GM12864 (cell line): Measurements from ENCODE around the gene CYTH1.
"Not testable (repeated sequence)": the region's sequence is repeated elsewhere in the genome, so short reads cannot be mapped to it uniquely, and the experiment has no call there.

Experiments used
- DNase-seq: peaks from one replicate; pipeline ENCODE4 v3.0.0-alpha.2; 2011; ENCODE audit warnings: low read depth
- H3K4me3 ChIP-seq: 2 replicates; pipeline ENCODE4 v1.5.1; 2011; ENCODE audit warnings: mild to moderate bottlenecking, low read depth, low read length, control low read depth
- TF ChIP-seq, protein P1 (sequence below): IDR thresholded peaks from 2 replicates; pipeline ENCODE4 v1.5.1; 2011; ENCODE audit warnings: low read depth, mild to moderate bottlenecking, moderate library complexity, low read length, control low read depth, inconsistent platforms; ENCODE audit errors: missing control alignments

CYTH1 gene

GRCh38 chr17:78674595-78675315 is 107.3 kb downstream of the CYTH1 start:
- no peak overlapping the region for H3K4me3 ChIP-seq
- TF ChIP-seq, protein P1, sequence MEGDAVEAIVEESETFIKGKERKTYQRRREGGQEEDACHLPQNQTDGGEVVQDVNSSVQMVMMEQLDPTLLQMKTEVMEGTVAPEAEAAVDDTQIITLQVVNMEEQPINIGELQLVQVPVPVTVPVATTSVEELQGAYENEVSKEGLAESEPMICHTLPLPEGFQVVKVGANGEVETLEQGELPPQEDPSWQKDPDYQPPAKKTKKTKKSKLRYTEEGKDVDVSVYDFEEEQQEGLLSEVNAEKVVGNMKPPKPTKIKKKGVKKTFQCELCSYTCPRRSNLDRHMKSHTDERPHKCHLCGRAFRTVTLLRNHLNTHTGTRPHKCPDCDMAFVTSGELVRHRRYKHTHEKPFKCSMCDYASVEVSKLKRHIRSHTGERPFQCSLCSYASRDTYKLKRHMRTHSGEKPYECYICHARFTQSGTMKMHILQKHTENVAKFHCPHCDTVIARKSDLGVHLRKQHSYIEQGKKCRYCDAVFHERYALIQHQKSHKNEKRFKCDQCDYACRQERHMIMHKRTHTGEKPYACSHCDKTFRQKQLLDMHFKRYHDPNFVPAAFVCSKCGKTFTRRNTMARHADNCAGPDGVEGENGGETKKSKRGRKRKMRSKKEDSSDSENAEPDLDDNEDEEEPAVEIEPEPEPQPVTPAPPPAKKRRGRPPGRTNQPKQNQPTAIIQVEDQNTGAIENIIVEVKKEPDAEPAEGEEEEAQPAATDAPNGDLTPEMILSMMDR = peak; percentile 4
- DNase-seq = no peak

DNA sequence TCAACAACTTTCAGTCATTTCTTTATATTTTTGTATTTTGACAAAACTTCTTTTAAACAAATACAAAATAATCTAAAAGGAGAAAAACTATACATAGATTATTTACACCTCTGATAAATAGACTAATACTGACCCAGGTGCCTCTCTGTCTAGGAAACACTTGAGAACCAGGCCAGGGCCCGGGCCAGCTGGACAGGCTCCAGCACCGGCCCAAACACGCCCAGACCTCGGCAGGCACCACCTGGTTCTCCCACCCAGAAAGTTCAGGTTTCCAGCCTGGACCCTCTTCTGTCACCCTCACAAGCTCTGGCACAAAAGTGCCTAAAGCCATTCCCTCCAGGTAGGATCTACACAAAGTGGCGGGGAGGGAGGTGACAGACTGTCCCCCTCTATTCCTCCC is 107.9 kb downstream of the CYTH1 start:
- no peak overlapping the region for H3K4me3 ChIP-seq
- TF ChIP-seq, protein P1 = no peak
- DNase-seq = no peak

- DNase-seq = no peak
- TF ChIP-seq, protein P1 = no peak
- H3K4me3 ChIP-seq = no peak overlapping the region
Measured at GRCh38 chr17:78673395-78673794, 108.7 kb downstream of the CYTH1 start.

DNA sequence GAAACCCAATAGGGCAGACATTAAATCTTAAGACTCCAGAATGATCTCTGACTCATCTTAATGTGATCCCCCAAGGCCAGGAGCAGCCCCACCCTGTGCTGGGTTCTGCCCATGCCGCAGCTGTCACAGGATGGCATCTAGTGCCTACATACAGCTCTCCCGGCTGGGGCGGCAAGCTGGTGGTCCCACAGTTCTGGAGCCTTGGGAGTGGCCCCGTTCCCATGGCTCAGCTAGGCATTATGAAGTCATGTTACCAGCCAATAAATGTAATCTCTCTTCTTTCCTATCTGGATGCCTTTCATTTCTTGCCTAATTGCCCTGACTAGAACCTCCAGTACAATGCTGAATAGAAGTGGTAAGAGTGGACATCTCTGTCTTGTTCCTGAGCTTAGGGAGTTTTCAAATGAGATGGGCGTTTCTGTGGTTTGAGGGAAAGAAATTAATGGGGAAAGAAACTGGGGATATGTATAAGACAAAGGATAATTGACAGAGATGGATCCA is 109.2 kb downstream of the CYTH1 start:
- no peak for DNase-seq
- TF ChIP-seq, protein P1 = no peak

DNA sequence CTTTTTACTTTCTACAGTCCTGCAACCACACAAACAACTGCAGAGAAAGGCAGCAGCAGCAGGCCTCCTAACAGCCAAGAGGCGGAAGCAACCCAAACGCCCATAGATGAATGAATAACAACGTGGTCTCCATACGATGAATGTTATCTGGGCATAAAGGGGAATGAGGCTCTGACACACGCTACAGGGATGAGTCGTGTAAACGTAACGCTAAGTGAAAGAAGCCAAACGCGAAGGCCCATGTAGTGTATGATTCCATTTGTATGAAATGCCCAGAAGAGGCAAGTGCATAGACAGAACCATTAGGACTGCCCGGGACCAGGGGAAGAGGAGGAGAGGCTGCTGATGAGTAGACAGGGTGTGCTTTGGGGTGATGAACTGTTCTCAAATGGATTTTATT is 110.1 kb downstream of the CYTH1 start:
- TF ChIP-seq, protein P1 = no peak
- DNase-seq = no peak
- no peak overlapping the region for H3K4me3 ChIP-seq

More for the DNA sequence above, 109.2 kb downstream of the CYTH1 start:
- H3K4me3 ChIP-seq = no peak overlapping the region

GRCh38 chr17:78671726-78672001 is 110.4 kb downstream of the CYTH1 start:
- not testable (repeated sequence) for H3K4me3 ChIP-seq, DNase-seq

DNA sequence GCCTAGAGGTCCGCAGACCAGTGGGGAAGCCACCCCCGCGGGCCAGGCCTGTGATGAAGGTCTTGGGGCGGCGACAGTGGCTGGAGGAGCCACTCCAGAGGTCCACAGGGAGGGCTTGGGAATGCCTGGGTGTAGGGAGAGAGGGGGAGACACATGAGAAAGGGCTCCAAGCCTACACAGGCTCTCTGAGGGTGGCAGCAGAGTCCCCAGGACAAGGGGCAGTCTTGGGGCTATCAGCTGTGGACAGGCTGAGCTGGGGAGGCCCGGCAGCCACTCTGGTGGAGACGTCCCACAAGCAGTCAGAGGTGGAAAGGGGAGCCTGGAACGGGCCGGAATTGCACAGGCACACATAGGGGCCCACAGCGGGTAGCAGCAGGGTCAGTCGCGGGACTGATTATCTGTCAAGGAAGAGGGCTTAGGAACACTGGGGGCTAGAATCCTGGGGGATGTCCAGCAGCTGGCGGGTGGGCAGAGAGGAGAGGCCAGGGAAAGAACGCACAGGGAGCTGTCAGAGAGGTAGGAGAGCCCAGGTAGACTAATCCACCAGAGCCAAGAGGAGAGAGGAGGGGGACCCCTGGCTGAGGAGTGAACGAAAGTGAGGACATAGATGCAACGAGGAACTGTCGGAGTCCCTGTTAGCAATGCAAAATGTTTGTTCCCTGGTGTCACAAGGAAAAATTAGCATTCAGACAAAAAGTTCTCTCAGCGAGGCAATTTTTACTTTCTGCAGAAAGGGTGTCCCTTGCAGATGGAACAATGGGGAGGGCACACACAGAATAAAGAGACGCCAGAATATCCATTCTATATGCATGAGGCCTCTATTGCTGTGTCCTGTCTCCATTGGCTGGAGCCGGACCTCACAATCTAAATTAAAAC is 111.0 kb downstream of the CYTH1 start:
- no peak for DNase-seq
- TF ChIP-seq, protein P1 = no peak

More for the DNA sequence above, 111.0 kb downstream of the CYTH1 start:
- no peak overlapping the region for H3K4me3 ChIP-seq
